HG02610 (cell line): ENCODE measurements around the gene URB1.
"Not testable (repeated sequence)": the region's sequence is repeated elsewhere in the genome, so short reads cannot be mapped to it uniquely, and the experiment has no call there.

ENCODE experiments used
- ATAC-seq: cut with Tn5 transposase; IDR thresholded peaks from one replicate; pipeline ENCODE4 v1.9.1; 2021; ENCODE audit warnings: mild to moderate bottlenecking, moderate library complexity; ENCODE audit not compliant: unreplicated experiment

URB1 gene

GRCh38 chr21:32392880-32393676 lies at the start of gene URB1:
Gene URB1, minus strand, starts transcription at chr21:32393012. Its CDS starts 102 bp downstream, at chr21:32392910.
- ATAC-seq: peak; percentile 98

- ATAC-seq: no peak
Observed at GRCh38 chr21:32437729-32438128, 44.9 kb upstream of the URB1 start.

GRCh38 chr21:32432982-32433660 lies 40.3 kb upstream of the URB1 start:
- not testable (repeated sequence) for ATAC-seq

GRCh38 chr21:32427958-32428623 lies 35.3 kb upstream of the URB1 start:
- ATAC-seq: no peak

GRCh38 chr21:32426592-32427051 lies 33.8 kb upstream of the URB1 start:
- no peak for ATAC-seq

GRCh38 chr21:32426066-32426465 lies 33.3 kb upstream of the URB1 start:
- no peak for ATAC-seq

GRCh38 chr21:32425628-32426027 lies 32.8 kb upstream of the URB1 start:
- ATAC-seq: no peak

GRCh38 chr21:32424674-32425073 lies 31.9 kb upstream of the URB1 start:
- ATAC-seq: no peak

- ATAC-seq: no peak
Observed at GRCh38 chr21:32424191-32424535, 31.4 kb upstream of the URB1 start.

- no peak for ATAC-seq
Observed at GRCh38 chr21:32423320-32424190, 30.7 kb upstream of the URB1 start.

- ATAC-seq: no peak
Observed at GRCh38 chr21:32422064-32422463, 29.3 kb upstream of the URB1 start.

- ATAC-seq: no peak
Observed at GRCh38 chr21:32418146-32418545, 25.3 kb upstream of the URB1 start.

GRCh38 chr21:32415451-32416398 lies 22.9 kb upstream of the URB1 start:
- ATAC-seq: no peak

GRCh38 chr21:32414579-32415358 lies 22.0 kb upstream of the URB1 start:
- no peak for ATAC-seq

- no peak for ATAC-seq
Observed at GRCh38 chr21:32413697-32414578, 21.1 kb upstream of the URB1 start.

GRCh38 chr21:32413015-32413504 lies 20.2 kb upstream of the URB1 start:
- ATAC-seq: no peak

GRCh38 chr21:32412162-32413014 lies 19.6 kb upstream of the URB1 start, which contains the start of gene EVA1C:
Gene EVA1C, plus strand, starts transcription at chr21:32412706. Its CDS starts 148 bp downstream, at chr21:32412854.
- ATAC-seq: no peak
